ENCODE results near the gene SCYL1. TPM values are rescaled to one million over a fixed set of nuclear protein-coding genes. Genes with fewer than 3 reads are reported as not detected.

The SCYL1 gene
- total RNA-seq, 1 experiment from 2014 or later: 106 TPM

GRCh38 chr11:65565624-65566453 lies 41.0 kb downstream of the SCYL1 start:
- no peak overlapping the region for H3K4me3 ChIP-seq
- H3K36me3 ChIP-seq (ENCODE audit: low read depth): peaks cover 5% of the 10 kb centered on the region; the same call in 1 of the 2 replicates
- H3F3A ChIP-seq (ENCODE audit: insufficient read depth, low read depth): peaks cover 61% of the 10 kb centered on the region
- ChIA-PET POLR2A (ENCODE audit: unreplicated experiment) (interaction anchor here (0.5 to 0.9 kb wide), 6 partner anchors 9 to 145 kb away, joined by 3 to 19 read pairs (median 4); no protein-coding TSS in a partner anchor), CTCF (no interaction called here)
- TF ChIP-seq CTCF (conservative IDR thresholded peaks at IDR 0.05) (no peak), EZH2 (IDR thresholded peaks at IDR 0.05; ENCODE audit: low read depth) (no peak)
- peaks cover 35% of the 10 kb centered on the region for H3K4me1 ChIP-seq (replicated peaks; ENCODE audit: insufficient read depth)
- H3K79me2 ChIP-seq (ENCODE audit: low read depth): peaks cover 41% of the 10 kb centered on the region
- H3K9me2 ChIP-seq (ENCODE audit: insufficient read depth): no peaks in the 10 kb centered on the region
- peak overlapping the region; percentile 28; the same call in 1 of the 2 replicates for H3K27ac ChIP-seq
- intact Hi-C loops (cut with micrococcal nuclease; ENCODE audit: unreplicated experiment): no loop called here
- DNase-seq: no peak
- no TSS peak for BruUV-seq (replicated peaks)
- H3K4me2 ChIP-seq: 0 out of 2 replicates have a peak overlapping the region, but pooled peaks have one; percentile 10
- no peak overlapping the region for H2AFZ ChIP-seq
- H3K9me3 ChIP-seq (ENCODE audit: insufficient read depth, low read depth): no peaks in the 10 kb centered on the region
- no peaks in the 10 kb centered on the region for H3K27me3 ChIP-seq (ENCODE audit: insufficient read depth, low read depth)
- no peaks in the 10 kb centered on the region for H4K20me1 ChIP-seq (ENCODE audit: insufficient read depth)

GRCh38 chr11:65569164-65569972 lies 44.5 kb downstream of the SCYL1 start:
- Histone ChIP-seq H2AFZ (peak overlapping the region; percentile 95), H3K4me2 (peak overlapping the region; percentile 96)
- TSS peak; percentile 50 for BruUV-seq (replicated peaks)

More at GRCh38 chr11:65569164-65569972, 44.5 kb downstream of the SCYL1 start:
- TF ChIP-seq EZH2 (IDR thresholded peaks at IDR 0.05; ENCODE audit: low read depth) (no peak), CTCF (conservative IDR thresholded peaks at IDR 0.05) (no peak)
- POLR2A ChIA-PET (ENCODE audit: unreplicated experiment): interaction anchor here (0.5 to 1.2 kb wide), 7 partner anchors 10 to 349 kb away, joined by 3 to 16 read pairs (median 10); no protein-coding TSS in a partner anchor
- H3K79me2 ChIP-seq (ENCODE audit: low read depth): peaks cover 60% of the 10 kb centered on the region
- no peaks in the 10 kb centered on the region for H3K9me3 ChIP-seq (ENCODE audit: insufficient read depth, low read depth)
- no peaks in the 10 kb centered on the region for H3K9me2 ChIP-seq (ENCODE audit: insufficient read depth)
- H3K4me1 ChIP-seq (replicated peaks; ENCODE audit: insufficient read depth): peaks cover 45% of the 10 kb centered on the region
- intact Hi-C loops (cut with micrococcal nuclease; ENCODE audit: unreplicated experiment): no loop called here
- peaks cover 5% of the 10 kb centered on the region; the same call in 1 of the 2 replicates for H3K36me3 ChIP-seq (ENCODE audit: low read depth)
- H3K27me3 ChIP-seq (ENCODE audit: insufficient read depth, low read depth): no peaks in the 10 kb centered on the region
- peak overlapping the region; percentile 73 for H3K4me3 ChIP-seq
- peaks cover 66% of the 10 kb centered on the region for H3F3A ChIP-seq (ENCODE audit: insufficient read depth, low read depth)
- no peak for DNase-seq
- peak overlapping the region; percentile 68 for H3K27ac ChIP-seq
- no peaks in the 10 kb centered on the region for H4K20me1 ChIP-seq (ENCODE audit: insufficient read depth)
- CTCF ChIA-PET: interaction anchor here (2.0 to 3.4 kb wide), 2 partner anchors 10 to 28 kb away, joined by 8 to 25 read pairs; no protein-coding TSS in a partner anchor
